ENCODE results near the gene APC. TPM values are rescaled to one million over a fixed set of nuclear protein-coding genes. Genes with fewer than 3 reads are reported as not detected.

The APC gene
- total and polyA plus RNA-seq, 4 donors: 4.8 to 36.2 (median 24.4) TPM

GRCh38 chr5:112849912-112850311 lies 112.2 kb downstream of the APC start:
- TF ChIP-seq HNF4A (conservative IDR thresholded peaks at IDR 0.05) (no peak), HNF4G (IDR thresholded peaks at IDR 0.05) (no peak), FOXA2 (IDR thresholded peaks at IDR 0.05) (no peak), ATF3 (IDR thresholded peaks at IDR 0.05) (no peak), FOXA1 (IDR thresholded peaks at IDR 0.05) (no peak), ZBTB33 (IDR thresholded peaks at IDR 0.05) (no peak), YY1 (IDR thresholded peaks at IDR 0.05) (no peak), MAX (IDR thresholded peaks at IDR 0.05) (no peak), RXRA (IDR thresholded peaks at IDR 0.05) (no peak)
- Histone ChIP-seq H3K9ac (ENCODE audit: low read depth in 1 of 2, low read length in 2 of 2) (no peak overlapping the region), H3K27me3 (ENCODE audit: control insufficient read depth in 4 of 4, insufficient read depth in 4 of 4, low read length in 3 of 4) (no peaks in the 10 kb centered on the region), H3K4me3 (ENCODE audit: low read depth in 1 of 3, low read length in 3 of 3) (no peak overlapping the region), H3K36me3 (ENCODE audit: control insufficient read depth in 4 of 4, insufficient read depth in 3 of 4, low read depth in 1 of 4, low read length in 3 of 4) (no peaks in the 10 kb centered on the region), H3K27ac (ENCODE audit: low read depth in 1 of 2, low read length in 2 of 2) (no peak overlapping the region), H3K9me3 (ENCODE audit: control insufficient read depth in 4 of 4, low read length in 3 of 4) (no peaks in the 10 kb centered on the region), H3K4me1 (ENCODE audit: control insufficient read depth in 4 of 4, insufficient read depth in 4 of 4, low read length in 3 of 4) (peaks cover 0 to 6% (median 1%) of the 10 kb centered on the region in 4 donors)
- WGBS: 87% methylated on average over 2 of the region's 2 CpGs
- DNase-seq (ENCODE audit: low spot score): no peak

- TF ChIP-seq FOXA1 (IDR thresholded peaks at IDR 0.05) (no peak), FOXA2 (IDR thresholded peaks at IDR 0.05) (no peak), CTCF (IDR thresholded peaks at IDR 0.05; ENCODE audit: low read depth, low read length, missing input control) (no peak), NR2F2 (IDR thresholded peaks at IDR 0.05) (no peak), MAX (IDR thresholded peaks at IDR 0.05) (no peak), TAF1 (conservative IDR thresholded peaks at IDR 0.05) (no peak), EGR1 (IDR thresholded peaks at IDR 0.05; ENCODE audit: low read depth in 2 of 2) (no peak), RXRA (IDR thresholded peaks at IDR 0.05) (no peak), RAD21 (IDR thresholded peaks at IDR 0.05) (no peak), ZBTB33 (IDR thresholded peaks at IDR 0.05) (no peak), JUND (IDR thresholded peaks at IDR 0.05) (no peak), GABPA (IDR thresholded peaks at IDR 0.05 in 1 of 2, conservative IDR thresholded peaks at IDR 0.05 in 1 of 2) (no peak), HNF4A (conservative IDR thresholded peaks at IDR 0.05) (no peak), HNF4G (IDR thresholded peaks at IDR 0.05) (no peak), REST (IDR thresholded peaks at IDR 0.05) (no peak), ATF3 (IDR thresholded peaks at IDR 0.05) (no peak)
- Histone ChIP-seq H3K27ac (ENCODE audit: low read depth in 1 of 2, low read length in 2 of 2) (no peak overlapping the region), H3K4me1 (ENCODE audit: control insufficient read depth in 4 of 4, insufficient read depth in 4 of 4, low read length in 3 of 4) (no peaks in the 10 kb centered on the region), H3K4me3 (ENCODE audit: low read depth in 1 of 3, low read length in 3 of 3) (no peak overlapping the region), H3K9me3 (ENCODE audit: control insufficient read depth in 4 of 4, low read length in 3 of 4) (no peaks in the 10 kb centered on the region), H3K36me3 (ENCODE audit: control insufficient read depth in 4 of 4, insufficient read depth in 3 of 4, low read depth in 1 of 4, low read length in 3 of 4) (no peaks in the 10 kb centered on the region), H3K9ac (ENCODE audit: low read depth in 1 of 2, low read length in 2 of 2) (no peak overlapping the region), H3K27me3 (ENCODE audit: control insufficient read depth in 4 of 4, insufficient read depth in 4 of 4, low read length in 3 of 4) (no peaks in the 10 kb centered on the region)
- 85% methylated on average over 1 of the region's 1 CpG for WGBS
- DNase-seq (ENCODE audit: low spot score): no peak
Observed at GRCh38 chr5:112854651-112855050, 117.0 kb downstream of the APC start.

All from liver (tissue), 9 donors.